CD4-positive, alpha-beta T cell treated with Interleukin-10 for 1 hour (primary cell): ENCODE measurements around the gene AGAP9.
"Not testable (repeated sequence)": the region's sequence is repeated elsewhere in the genome, so short reads cannot be mapped to it uniquely, and the experiment has no call there.

Source experiments
- DNase-seq: peaks from one replicate; pipeline ENCODE4 v3.0.0-alpha.2; 2020

Gene AGAP9

DNA sequence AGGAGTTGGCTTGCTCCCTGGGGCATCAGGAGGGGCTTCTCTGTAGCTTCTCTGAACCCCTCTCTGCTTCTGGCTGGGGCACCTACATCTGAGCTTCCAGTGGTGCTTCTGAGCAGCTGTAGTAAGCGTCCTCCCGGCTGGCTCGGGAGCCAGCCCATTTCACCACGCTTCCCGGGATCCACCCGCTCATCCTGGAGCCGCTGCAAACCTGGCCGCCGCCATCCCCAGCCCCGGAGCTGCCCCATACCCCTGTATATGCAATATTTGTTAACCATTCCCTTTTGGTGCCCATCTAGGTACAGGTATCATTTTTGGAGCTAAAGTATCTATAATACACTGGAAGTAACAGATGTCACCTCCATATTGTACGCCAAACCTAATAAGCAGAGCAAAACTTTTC is 38.7 kb downstream of the AGAP9 start:
- DNase-seq, result not testable (repeated sequence)

GRCh38 chr10:47483923-47484322 is 39.5 kb downstream of the AGAP9 start, which contains the start of gene ANXA8:
Gene ANXA8, minus strand, starts transcription at chr10:47484115. Its CDS starts 182 bp downstream, at chr10:47483933.
- DNase-seq, result not testable (repeated sequence)

- not testable (repeated sequence) for DNase-seq
These were observed 41.1 kb downstream of the AGAP9 start for GRCh38 chr10:47482367-47482766.

DNA sequence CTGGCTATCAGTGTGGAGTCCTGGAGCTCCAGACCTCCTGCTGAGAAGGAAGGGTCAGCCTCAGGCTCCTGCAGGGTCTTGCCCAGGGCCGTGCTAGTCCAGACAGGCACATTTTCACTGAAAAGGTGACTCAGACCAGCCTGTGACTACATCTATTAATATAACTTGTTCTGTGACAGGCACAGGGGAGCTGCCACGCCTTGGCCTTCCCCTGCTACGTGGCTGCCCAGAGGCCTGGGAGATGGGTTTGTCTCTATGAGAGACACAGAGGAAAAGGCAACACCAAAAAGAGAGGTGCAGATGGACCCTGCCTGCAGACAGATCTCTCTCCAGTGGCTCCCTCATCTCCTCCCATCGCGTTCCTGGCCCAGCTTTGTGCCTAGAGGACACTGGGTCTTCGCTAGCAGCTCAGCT is 41.7 kb downstream of the AGAP9 start:
- DNase-seq, result not testable (repeated sequence)

GRCh38 chr10:47481182-47481766 is 42.2 kb downstream of the AGAP9 start:
- not testable (repeated sequence) for DNase-seq

- DNase-seq, result not testable (repeated sequence)
These were observed 43.3 kb downstream of the AGAP9 start for GRCh38 chr10:47480133-47480532.

GRCh38 chr10:47478114-47478513 is 45.3 kb downstream of the AGAP9 start:
- not testable (repeated sequence) for DNase-seq

- DNase-seq, result not testable (repeated sequence)
These were observed 46.4 kb downstream of the AGAP9 start for GRCh38 chr10:47477078-47477477.

DNA sequence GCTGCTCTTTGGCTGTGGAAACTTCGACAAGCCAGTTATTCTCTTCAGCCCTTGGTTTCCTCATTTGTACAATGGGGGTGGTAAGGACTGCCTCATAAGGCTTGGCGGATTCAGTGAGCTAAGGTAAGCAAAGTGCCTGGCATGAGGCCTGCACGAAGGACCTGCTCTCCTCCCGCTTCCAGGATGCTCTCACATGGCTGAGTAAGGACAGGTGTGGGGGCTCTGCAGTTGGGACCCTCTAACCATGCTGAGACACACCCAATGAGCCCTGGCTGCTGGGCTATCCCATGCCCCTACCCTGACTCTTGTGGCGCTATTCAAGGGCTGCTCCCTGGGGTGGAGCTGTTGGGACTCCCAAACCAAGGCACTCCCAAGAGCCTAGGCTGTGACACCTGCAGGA is 48.3 kb downstream of the AGAP9 start:
- not testable (repeated sequence) for DNase-seq

GRCh38 chr10:47473516-47473915 is 49.9 kb downstream of the AGAP9 start:
- not testable (repeated sequence) for DNase-seq

DNA sequence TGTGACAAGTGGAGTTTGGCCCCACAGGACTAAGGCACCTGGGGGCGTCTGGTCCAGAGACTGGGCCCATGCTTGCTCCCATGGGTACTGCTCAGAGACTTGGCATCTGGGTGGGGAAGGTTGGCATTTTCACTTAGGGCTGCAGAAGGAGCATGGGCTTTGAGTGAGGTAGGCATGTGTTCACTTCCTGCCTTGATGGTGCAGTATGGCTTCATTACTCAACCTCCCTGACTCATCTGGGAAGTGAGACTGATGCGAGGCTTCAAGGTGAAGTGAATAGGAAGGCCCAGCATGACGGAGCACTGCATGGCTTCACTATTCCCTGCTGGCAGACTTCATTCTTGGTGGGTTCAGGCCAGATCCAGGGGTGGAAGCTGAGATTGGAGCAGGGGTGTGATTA is 50.8 kb downstream of the AGAP9 start:
- DNase-seq, result not testable (repeated sequence)

DNA sequence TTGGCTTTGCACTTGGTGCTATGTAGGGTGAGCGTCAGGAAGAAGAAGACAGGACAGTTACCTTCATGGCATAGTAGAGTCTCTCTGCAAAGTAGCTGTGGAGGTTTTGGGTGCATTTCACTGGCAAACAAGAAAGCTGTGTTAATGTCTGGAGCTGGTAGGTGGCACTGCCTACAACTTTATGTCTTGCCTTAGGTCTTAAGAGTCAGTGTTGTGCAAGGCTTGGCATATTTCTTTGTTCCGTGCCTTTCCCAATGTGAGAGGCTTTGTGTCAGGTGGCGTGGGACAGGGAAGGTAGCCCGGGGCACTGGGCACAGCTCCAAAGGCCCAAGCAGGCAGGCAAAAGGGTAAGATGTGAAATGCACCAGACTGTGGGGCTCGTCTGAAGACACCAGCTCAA is 51.4 kb downstream of the AGAP9 start:
- DNase-seq, result not testable (repeated sequence)

DNA sequence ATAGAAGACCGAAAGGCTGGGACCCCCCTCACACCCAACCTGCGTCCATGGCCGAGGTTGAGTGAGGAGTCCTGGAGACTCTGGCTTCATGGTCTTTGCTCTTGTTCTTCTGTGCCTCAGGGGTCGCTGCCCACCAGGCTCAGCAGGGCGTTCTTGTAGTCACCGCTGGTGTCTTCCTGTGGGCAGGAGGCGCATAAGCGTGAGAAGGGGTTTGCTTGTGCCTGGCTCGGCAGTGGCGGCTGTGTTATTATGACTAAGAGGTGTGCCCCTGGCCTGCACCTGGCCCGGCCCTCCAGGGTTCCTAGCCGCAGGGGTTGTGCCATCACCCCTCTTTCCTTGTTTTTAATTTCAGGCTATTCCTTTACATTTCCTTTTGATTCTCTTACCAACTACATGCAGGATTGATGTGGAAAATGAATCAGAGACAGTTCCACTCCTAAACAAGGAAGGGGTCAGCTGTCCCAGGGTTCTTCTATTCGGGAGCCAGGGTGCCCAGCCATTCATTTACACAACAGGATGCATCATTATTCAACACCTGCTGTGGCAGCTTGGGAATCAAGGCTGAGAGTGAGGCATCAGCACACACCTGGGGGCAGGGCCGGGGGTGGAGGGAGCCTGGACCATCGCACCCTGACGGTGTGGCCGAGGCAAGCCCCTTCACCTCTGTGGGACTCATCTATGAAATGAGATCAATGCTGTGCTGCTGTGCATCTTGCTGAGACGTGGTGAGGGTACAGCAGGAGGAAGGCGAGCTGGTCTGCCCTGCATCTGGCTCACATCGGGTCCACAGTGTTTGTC is 54.5 kb downstream of the AGAP9 start:
- DNase-seq, result not testable (repeated sequence)

DNA sequence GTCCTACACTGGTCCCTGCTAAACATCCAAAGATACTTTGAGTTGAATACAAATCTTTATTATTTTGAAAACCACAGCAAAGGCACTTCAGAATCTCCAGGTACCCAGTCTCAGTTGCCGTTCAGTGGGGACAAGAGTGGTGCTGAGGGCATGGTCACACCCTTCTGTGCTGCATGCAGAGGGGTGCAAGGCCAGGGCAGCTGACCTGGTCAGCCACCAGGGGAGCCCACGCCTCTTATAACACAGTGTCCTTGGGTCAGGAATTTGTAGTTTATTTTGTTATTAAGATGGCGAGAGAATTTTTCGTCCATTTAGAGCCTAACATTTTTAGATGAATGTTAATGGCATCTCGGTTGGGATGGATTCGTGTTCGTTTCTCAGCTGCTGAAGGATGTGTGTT is 55.5 kb downstream of the AGAP9 start:
- DNase-seq, result not testable (repeated sequence)

DNA sequence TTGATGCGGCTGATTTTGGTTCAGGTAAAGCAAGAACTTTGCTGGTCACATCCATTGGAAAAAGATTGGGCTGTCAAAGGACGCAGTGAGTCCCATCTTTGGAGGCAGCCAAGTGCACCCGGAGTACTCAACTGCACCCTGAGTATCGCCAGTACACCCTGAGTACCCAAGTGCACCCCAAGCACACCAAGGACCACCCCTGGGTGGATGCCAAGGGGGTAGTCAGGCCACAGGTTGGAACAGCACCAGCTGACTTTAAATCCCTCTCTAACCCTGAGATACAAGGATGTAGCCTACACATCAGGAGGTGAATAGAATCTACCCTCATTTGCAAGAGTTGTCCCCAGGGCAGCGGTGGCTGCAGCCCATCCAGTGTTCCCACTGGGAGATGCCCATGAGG is 56.0 kb downstream of the AGAP9 start:
- not testable (repeated sequence) for DNase-seq

GRCh38 chr10:47465216-47465917 is 58.1 kb downstream of the AGAP9 start:
- DNase-seq, result not testable (repeated sequence)

DNA sequence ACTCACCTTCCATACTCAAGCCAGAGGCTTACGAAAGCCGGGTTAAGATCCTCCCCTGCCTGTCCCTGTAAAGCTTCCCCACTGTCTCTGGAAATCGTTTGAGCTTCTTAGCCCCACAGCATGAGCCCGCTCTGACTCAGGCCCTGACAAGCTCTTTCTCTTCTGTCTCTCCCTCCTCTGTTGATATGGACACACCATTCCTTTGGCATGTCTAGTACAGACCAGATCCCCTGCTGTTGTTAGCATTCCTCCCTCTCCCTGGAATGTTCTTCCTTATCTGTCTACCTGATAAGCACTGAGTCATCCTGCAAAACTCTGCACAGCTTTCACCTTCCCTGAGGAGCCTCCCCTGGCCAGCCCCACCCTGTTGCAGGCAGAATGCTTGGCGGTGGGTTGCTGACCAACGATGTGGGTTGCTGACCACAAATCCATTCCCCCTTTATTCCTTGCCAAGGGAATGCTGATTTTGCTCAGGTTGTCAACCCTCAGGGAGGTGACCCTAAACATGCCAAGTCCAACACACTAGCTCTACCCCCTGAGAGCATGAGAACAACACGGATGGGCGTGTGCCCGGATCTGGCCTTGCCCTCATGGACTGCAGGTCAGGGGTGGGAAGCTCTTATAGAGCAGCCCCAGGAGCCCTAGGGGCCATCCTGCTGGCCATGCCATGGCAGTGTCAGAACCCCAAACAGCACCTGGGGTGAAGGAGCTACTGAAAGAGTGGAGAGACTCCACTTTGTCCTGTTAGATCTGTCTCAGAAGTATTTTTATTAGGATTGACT is 60.7 kb downstream of the AGAP9 start:
- not testable (repeated sequence) for DNase-seq

DNA sequence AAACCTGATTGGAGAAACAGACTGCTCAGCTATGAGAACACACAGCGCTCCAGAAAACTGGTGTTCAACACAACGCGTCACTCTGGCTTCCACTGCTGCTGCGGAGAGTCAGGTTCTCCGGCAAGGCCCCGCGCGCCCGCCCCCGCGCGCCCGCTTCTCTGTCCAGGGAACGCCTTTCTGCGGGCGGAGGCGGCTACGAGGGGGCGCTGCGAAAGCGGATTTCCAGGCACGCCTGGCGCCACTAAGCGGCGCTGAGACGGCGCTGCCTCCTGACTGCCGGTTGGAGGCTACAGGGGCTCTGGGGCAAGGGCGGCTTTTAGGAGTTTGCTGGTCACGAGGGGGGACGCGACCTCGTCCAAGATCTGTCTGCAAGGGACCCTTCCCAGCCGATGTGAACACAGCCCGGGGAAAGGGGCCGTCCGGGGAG is 62.2 kb downstream of the AGAP9 start:
- DNase-seq, result not testable (repeated sequence)

GRCh38 chr10:47458466-47459154 is 64.8 kb downstream of the AGAP9 start:
- no peak for DNase-seq

GRCh38 chr10:47457826-47458225 is 65.6 kb downstream of the AGAP9 start:
- no peak for DNase-seq

- DNase-seq, result no peak
These were observed 66.0 kb downstream of the AGAP9 start for GRCh38 chr10:47457528-47457820.

DNA sequence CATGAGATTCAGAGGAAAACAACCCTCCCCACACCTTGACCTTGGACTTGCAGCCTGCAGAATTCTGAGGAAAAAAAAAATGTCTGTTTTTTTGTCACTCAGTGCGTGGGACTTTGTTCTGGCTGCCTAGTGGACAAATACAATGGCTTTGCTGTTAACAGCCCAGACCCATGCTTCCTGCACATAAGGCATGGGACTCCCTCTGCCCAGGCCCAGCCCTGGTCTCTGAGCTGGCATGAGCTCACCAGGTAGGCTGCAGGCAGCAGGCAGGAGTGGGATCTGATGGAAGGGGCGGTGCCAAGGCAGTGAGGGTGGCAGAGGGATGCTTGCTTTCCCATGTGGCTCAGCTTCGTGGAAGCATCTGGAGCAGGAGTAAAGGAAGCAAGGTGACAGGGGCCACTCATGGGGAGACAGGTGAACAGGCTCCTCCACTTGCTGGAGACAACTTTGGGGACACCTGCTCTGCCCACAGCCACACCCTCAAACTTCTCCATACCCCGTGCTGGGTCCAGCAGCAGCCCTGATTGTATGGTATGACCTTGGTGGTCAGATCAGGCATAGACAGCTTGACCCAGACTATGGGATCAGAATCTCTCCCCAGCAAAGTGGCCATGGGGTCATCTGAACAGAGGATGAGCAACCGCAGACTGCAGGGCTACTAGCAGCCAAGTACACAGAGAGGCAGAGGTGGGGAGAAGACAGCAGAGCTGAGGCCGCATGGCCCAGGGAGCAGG is 66.5 kb downstream of the AGAP9 start:
- DNase-seq, result no peak
